OCI-LY3 (cell line): ENCODE results near the gene C3orf52.

ENCODE experiments used
- EZH2phosphoT487 ChIP-seq: fragments of 200-600 bp; shearing (Covaris generic); IDR thresholded peaks from 2 replicates; pipeline ENCODE4 v1.6.1; 2018; ENCODE audit warnings: antibody characterized with exemption, mixed run types, low read depth
- TF ChIP-seq, protein P1 (sequence below): fragments of 200-600, 300-600 bp; sonication (generic); IDR thresholded peaks from 2 replicates; pipeline ENCODE4 v1.5.1; 2014; ENCODE audit warnings: antibody characterized with exemption, low read length, low read depth

DNA sequence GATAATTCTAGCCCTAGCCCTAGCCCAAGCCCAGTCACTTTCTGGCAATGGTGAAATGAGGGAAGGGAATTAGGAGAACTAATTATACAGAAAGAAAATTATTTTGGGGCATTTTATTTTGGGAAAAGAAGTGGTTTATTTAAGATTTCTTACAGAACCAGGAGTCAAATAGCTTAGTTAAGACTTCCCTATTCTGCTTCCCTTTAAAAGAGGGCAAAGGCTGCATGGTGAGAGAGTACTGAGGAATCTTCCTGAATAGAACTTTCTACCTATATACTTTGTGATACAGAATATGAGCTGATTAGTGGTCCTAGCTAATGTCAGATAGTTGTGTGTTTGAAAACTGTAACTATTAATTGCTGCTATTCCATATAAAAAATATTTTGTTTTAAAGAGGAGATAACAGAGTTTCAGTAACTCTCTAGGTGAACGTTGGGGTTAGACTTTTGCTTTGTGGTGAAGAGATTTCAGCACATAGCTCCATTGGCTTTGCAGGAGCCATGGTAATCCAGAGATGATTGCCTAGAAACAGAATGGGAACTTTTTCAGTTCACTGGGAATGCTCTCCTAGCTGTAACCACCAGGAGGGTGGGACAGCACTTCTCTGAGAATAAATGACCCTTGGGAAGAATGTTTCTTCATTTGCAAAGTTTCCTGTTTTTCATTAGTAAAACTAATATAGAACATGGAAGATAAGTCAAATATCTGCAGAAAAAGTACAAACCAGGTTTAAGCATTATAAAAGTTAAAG, 52.2 kb downstream of the C3orf52 start:
- TF ChIP-seq, protein P1, sequence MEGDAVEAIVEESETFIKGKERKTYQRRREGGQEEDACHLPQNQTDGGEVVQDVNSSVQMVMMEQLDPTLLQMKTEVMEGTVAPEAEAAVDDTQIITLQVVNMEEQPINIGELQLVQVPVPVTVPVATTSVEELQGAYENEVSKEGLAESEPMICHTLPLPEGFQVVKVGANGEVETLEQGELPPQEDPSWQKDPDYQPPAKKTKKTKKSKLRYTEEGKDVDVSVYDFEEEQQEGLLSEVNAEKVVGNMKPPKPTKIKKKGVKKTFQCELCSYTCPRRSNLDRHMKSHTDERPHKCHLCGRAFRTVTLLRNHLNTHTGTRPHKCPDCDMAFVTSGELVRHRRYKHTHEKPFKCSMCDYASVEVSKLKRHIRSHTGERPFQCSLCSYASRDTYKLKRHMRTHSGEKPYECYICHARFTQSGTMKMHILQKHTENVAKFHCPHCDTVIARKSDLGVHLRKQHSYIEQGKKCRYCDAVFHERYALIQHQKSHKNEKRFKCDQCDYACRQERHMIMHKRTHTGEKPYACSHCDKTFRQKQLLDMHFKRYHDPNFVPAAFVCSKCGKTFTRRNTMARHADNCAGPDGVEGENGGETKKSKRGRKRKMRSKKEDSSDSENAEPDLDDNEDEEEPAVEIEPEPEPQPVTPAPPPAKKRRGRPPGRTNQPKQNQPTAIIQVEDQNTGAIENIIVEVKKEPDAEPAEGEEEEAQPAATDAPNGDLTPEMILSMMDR, result no peak
- TF ChIP-seq EZH2phosphoT487, result no peak
